HepG2 (cell line): ENCODE measurements around the gene FANCE. TPM values are rescaled to one million over a fixed set of nuclear protein-coding genes. Genes with fewer than 3 reads are reported as not detected.

Experiments
- ARID5B ChIP-seq: IDR thresholded peaks from 2 replicates; pipeline ENCODE4 v1.4.0; 2020; ENCODE audit warnings: mild to moderate bottlenecking, missing genetic modification reagents
- CREB1 ChIP-seq, 2 experiments: fragments of 450-650 bp in 1 of 2; IDR thresholded peaks; 2 replicates each; pipeline ENCODE4 v1.6.1; 2016 to 2017; ENCODE audit warnings: control low read depth in 1 of 2, mild to moderate bottlenecking in 1 of 2, missing compliant biosample characterization in 1 of 2, missing genetic modification characterization in 1 of 2
- E2F2 ChIP-seq: sonication (generic); formaldehyde crosslinking; IDR thresholded peaks from 2 replicates; pipeline ENCODE4 v1.4.0; 2020; ENCODE audit warnings: missing genetic modification reagents, borderline replicate concordance
- ELK4 ChIP-seq: sonication (generic); formaldehyde crosslinking; IDR thresholded peaks from 2 replicates; pipeline ENCODE4 v1.9.0; 2021; ENCODE audit warnings: missing genetic modification reagents, borderline replicate concordance
- ETS1 ChIP-seq: sonication (generic); formaldehyde crosslinking; IDR thresholded peaks from 2 replicates; pipeline ENCODE4 v1.4.0; 2020; ENCODE audit warnings: missing genetic modification reagents
- HIVEP1 ChIP-seq: sonication (generic); formaldehyde crosslinking; IDR thresholded peaks from 2 replicates; pipeline ENCODE4 v1.4.0; 2020; ENCODE audit warnings: mild to moderate bottlenecking, missing genetic modification reagents
- HOMEZ ChIP-seq: IDR thresholded peaks from 2 replicates; pipeline ENCODE4 v1.6.1; 2016; ENCODE audit warnings: low read depth
- HOXD1 ChIP-seq: sonication (generic); formaldehyde crosslinking; IDR thresholded peaks from 2 replicates; pipeline ENCODE4 v1.5.0; 2020; ENCODE audit warnings: missing genetic modification reagents
- KAT2B ChIP-seq: fragments of 150-350 bp; IDR thresholded peaks from 2 replicates; pipeline ENCODE4 v1.6.1; 2014; ENCODE audit warnings: low read depth, low read length, borderline replicate concordance
- MAFG ChIP-seq: sonication (generic); formaldehyde crosslinking; IDR thresholded peaks from 2 replicates; pipeline ENCODE4 v1.5.1; 2020; ENCODE audit warnings: mild to moderate bottlenecking, missing genetic modification reagents
- TAF15 ChIP-seq: fragments of 200-400 bp; formaldehyde crosslinking; IDR thresholded peaks from one replicate; pipeline ENCODE4 v1.6.1; 2018; ENCODE audit warnings: mild to moderate bottlenecking, low read depth, low read length; ENCODE audit not compliant: poor library complexity, severe bottlenecking
- ZNF20 ChIP-seq: sonication (generic); formaldehyde crosslinking; IDR thresholded peaks from 2 replicates; pipeline ENCODE4 v1.4.0; 2020; ENCODE audit warnings: mild to moderate bottlenecking, moderate library complexity, missing genetic modification reagents
- ZNF276 ChIP-seq: sonication (generic); formaldehyde crosslinking; IDR thresholded peaks from 2 replicates; pipeline ENCODE4 v1.4.0; 2020; ENCODE audit warnings: mild to moderate bottlenecking, low read depth, missing genetic modification reagents
- ZNF383 ChIP-seq: sonication (generic); formaldehyde crosslinking; IDR thresholded peaks from 2 replicates; pipeline ENCODE4 v1.4.0; 2020; ENCODE audit warnings: missing genetic modification reagents, mild to moderate bottlenecking, borderline replicate concordance
- ZNF563 ChIP-seq: sonication (generic); formaldehyde crosslinking; IDR thresholded peaks from 2 replicates; pipeline ENCODE4 v1.8.0; 2022; ENCODE audit warnings: mild to moderate bottlenecking, moderate library complexity, missing genetic modification reagents
- ZNF703 ChIP-seq: sonication (generic); formaldehyde crosslinking; IDR thresholded peaks from 2 replicates; pipeline ENCODE4 v1.5.1; 2020; ENCODE audit warnings: missing genetic modification reagents, mild to moderate bottlenecking, moderate library complexity, borderline replicate concordance
- polyA plus RNA-seq, 8 experiments: library from polyadenylated mRNA; depleted of rRNA in 3 of 8; stranded (reverse) in 7 of 8; unstranded in 1 of 8; fragments of >200 nt; fragmentation: Illumina TruSeq in 4 of 8; extraction: Trizol in 4 of 8; gene quantifications; 2 replicates each; pipeline versions ENCODE4 v1.2.1 to v1.2.3, GENCODE V29; 2011 to 2016; ENCODE audit warnings: low read depth in 4 of 8, missing spikeins in 1 of 8, mixed read lengths in 1 of 8; ENCODE audit not compliant: insufficient read depth in 1 of 8
- total RNA-seq, 5 experiments: library from RNA; depleted of rRNA; stranded (reverse); fragments of >200 nt; fragmentation: Illumina TruSeq; extraction: Trizol; gene quantifications; 2 replicates each; pipeline ENCODE4 v1.2.3, GENCODE V29; 2016; ENCODE audit warnings: low read depth in 1 of 5

Gene FANCE
- total and polyA plus RNA-seq, 2 of the 13 experiments (the other 11 are each of a cell fraction or from before 2014, with no cell fraction given) = 7.1 to 11.2 TPM

GRCh38 chr6:35468181-35468979, 16.2 kb downstream of the FANCE start, which contains the start of gene RPL10A (continued):
- TF ChIP-seq ELK4 (CRISPR knock-in tag) = peak; percentile 78; the same call in 1 of the 2 replicates
- TF ChIP-seq HOMEZ (CRISPR knock-in tag) = peak; percentile 83
- no peak; the same call in 1 of the 2 replicates for TF ChIP-seq ETS1 (CRISPR knock-in tag)
- no peak; the same call in 1 of the 2 replicates for TF ChIP-seq ZNF20 (CRISPR knock-in tag)
- TF ChIP-seq ZNF703 (CRISPR knock-in tag) = peak; percentile 88; the same call in 1 of the 2 replicates
- no peak for TF ChIP-seq ZNF383 (CRISPR knock-in tag)
- TF ChIP-seq CREB1 (IDR thresholded peaks at IDR 0.05) = no peak
- TF ChIP-seq CREB1 (CRISPR knock-in tag; IDR thresholded peaks at IDR 0.05) = no peak
- TF ChIP-seq E2F2 (CRISPR knock-in tag) = no peak
- TF ChIP-seq HIVEP1 (CRISPR knock-in tag) = peak; percentile 63
- TF ChIP-seq ZNF276 = peak; percentile 93
- TF ChIP-seq ARID5B (CRISPR knock-in tag) = peak; percentile 79
- no peak for TF ChIP-seq MAFG (CRISPR knock-in tag)
- peak; percentile 80; the same call in 1 of the 2 replicates for TF ChIP-seq HOXD1 (CRISPR knock-in tag)
- peak; percentile 78 for TF ChIP-seq TAF15
- peak; percentile 94 for TF ChIP-seq ZNF563 (CRISPR knock-in tag)
- no peak for TF ChIP-seq KAT2B
